HG02870 (cell line): ENCODE data around the gene PRKG1.

Experiments
- ATAC-seq: cut with Tn5 transposase; IDR thresholded peaks from one replicate; pipeline ENCODE4 v1.9.1; 2021; ENCODE audit warnings: mild to moderate bottlenecking, moderate library complexity; ENCODE audit not compliant: unreplicated experiment

Gene PRKG1

GRCh38 chr10:51950371-51950995 is 876.2 kb downstream of the PRKG1 start:
- ATAC-seq, result no peak

GRCh38 chr10:51950996-51951555 is 876.8 kb downstream of the PRKG1 start:
- no peak for ATAC-seq

GRCh38 chr10:51951601-51952000 is 877.3 kb downstream of the PRKG1 start:
- ATAC-seq, result no peak

GRCh38 chr10:51952056-51952455 is 877.8 kb downstream of the PRKG1 start:
- ATAC-seq, result no peak

- ATAC-seq, result no peak
Observed at GRCh38 chr10:51955696-51956095, 881.4 kb downstream of the PRKG1 start.

- ATAC-seq, result no peak
Observed at GRCh38 chr10:51956822-51957221, 882.5 kb downstream of the PRKG1 start.

- ATAC-seq, result peak; percentile 80
Observed at GRCh38 chr10:51960494-51960895, 886.2 kb downstream of the PRKG1 start.

GRCh38 chr10:51961401-51961800 is 887.1 kb downstream of the PRKG1 start:
- no peak for ATAC-seq

GRCh38 chr10:51964630-51965029 is 890.3 kb downstream of the PRKG1 start:
- no peak for ATAC-seq

- no peak for ATAC-seq
Observed at GRCh38 chr10:51965451-51965850, 891.2 kb downstream of the PRKG1 start.

GRCh38 chr10:51972733-51973346 is 898.6 kb downstream of the PRKG1 start:
- ATAC-seq, result no peak

GRCh38 chr10:51980752-51981151 is 906.5 kb downstream of the PRKG1 start:
- no peak for ATAC-seq

GRCh38 chr10:51981731-51982130 is 907.4 kb downstream of the PRKG1 start:
- ATAC-seq, result no peak

- no peak for ATAC-seq
Observed at GRCh38 chr10:51983481-51983880, 909.2 kb downstream of the PRKG1 start.

GRCh38 chr10:51985336-51985735 is 911.0 kb downstream of the PRKG1 start:
- no peak for ATAC-seq

GRCh38 chr10:51986516-51986915 is 912.2 kb downstream of the PRKG1 start:
- ATAC-seq, result no peak

GRCh38 chr10:51993475-51993874 is 919.2 kb downstream of the PRKG1 start:
- ATAC-seq, result peak; percentile 80

- ATAC-seq, result no peak
Observed at GRCh38 chr10:51999096-51999495, 924.8 kb downstream of the PRKG1 start.

GRCh38 chr10:52004342-52004949 is 930.2 kb downstream of the PRKG1 start:
- peak; percentile 77 for ATAC-seq

- ATAC-seq, result no peak
Observed at GRCh38 chr10:52007091-52007490, 932.8 kb downstream of the PRKG1 start.

GRCh38 chr10:52011118-52011517 is 936.8 kb downstream of the PRKG1 start:
- ATAC-seq, result no peak

- ATAC-seq, result no peak
Observed at GRCh38 chr10:52019077-52019555, 944.8 kb downstream of the PRKG1 start.
